Measurements from ENCODE around the gene SPOCK1. TPM values are rescaled to one million over a fixed set of nuclear protein-coding genes. Genes with fewer than 3 reads are reported as not detected.

Gene SPOCK1
- total and polyA plus RNA-seq, 3 donors from 2014 or later, result 63.8 to 111 (median 101) TPM

DNA sequence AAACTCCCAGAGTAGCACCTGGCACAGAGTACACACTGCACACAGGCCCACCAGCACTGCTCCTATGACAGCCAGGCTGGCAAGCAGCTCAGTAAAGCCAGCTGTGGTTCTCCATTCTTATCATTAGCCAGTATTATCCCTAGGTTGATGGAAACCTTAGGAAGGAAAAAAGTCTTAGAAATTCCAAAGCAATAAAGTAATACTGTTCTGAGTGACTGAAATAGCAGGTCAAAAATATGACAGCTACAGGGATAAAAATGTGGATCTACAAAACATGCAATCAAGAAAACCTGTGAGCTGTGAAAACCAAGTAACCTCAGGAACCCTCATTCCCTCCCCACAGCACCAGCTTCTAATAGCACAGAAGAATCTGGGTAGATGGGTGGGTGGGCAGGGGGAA, 403.5 kb downstream of the SPOCK1 start:
- Histone ChIP-seq H3K27me3 (no peaks in the 10 kb centered on the region), H3K27ac (no peak overlapping the region), H3K36me3 (ENCODE audit: low read depth, missing control alignments) (no peaks in the 10 kb centered on the region), H3K4me1 (no peaks in the 10 kb centered on the region), H3K9me3 (no peaks in the 10 kb centered on the region), H3K4me3 (no peak overlapping the region)
- intact Hi-C loops (cut with DNase I; ENCODE audit: low total_unique reads), result no loop called here
- TF ChIP-seq POLR2A (IDR thresholded peaks at IDR 0.05) (no peak), CTCF (IDR thresholded peaks at IDR 0.05) (no peak)
- DNase-seq, result no peak

- H3K9me3 ChIP-seq, result no peaks in the 10 kb centered on the region
- 90 to 92% methylated on average over 3 of the region's 3 CpGs for WGBS, 2 donors
- no peak overlapping the region for H3K4me3 ChIP-seq
- TF ChIP-seq POLR2A (IDR thresholded peaks at IDR 0.05), result no peak
- no peak for TF ChIP-seq CTCF (IDR thresholded peaks at IDR 0.05)
- DNase-seq, result no peak
- H3K27me3 ChIP-seq, result no peaks in the 10 kb centered on the region
- no peaks in the 10 kb centered on the region for H3K36me3 ChIP-seq (ENCODE audit: low read depth, missing control alignments)
- intact Hi-C loops (cut with DNase I; ENCODE audit: low total_unique reads), result no loop called here
- H3K27ac ChIP-seq, result no peak overlapping the region
- peaks cover 6% of the 10 kb centered on the region for H3K4me1 ChIP-seq
Measured at GRCh38 chr5:137092831-137093230, 406.3 kb downstream of the SPOCK1 start.

DNA sequence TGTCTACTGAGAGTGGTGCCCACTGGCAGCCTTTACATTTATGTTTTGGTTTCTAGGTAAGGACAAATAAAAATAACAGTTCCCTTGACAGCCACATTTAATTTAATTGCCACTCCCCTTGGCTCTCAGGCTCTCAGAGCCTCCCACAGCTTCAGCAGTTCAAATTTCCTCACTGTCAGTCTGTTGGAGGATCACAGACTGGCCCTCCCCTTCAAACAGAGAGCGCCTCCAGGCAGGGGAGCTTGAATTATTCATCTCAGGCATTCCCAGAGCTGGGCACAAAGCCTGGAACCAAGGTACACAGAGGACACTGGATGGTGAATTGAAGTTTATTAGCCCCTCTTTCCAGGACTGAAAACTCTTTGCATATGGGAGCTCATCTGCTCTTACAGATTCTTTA, 407.7 kb downstream of the SPOCK1 start:
- Histone ChIP-seq H3K9me3 (no peaks in the 10 kb centered on the region), H3K27me3 (no peaks in the 10 kb centered on the region), H3K27ac (no peak overlapping the region), H3K4me1 (peaks cover 6% of the 10 kb centered on the region), H3K4me3 (no peak overlapping the region), H3K36me3 (ENCODE audit: low read depth, missing control alignments) (no peaks in the 10 kb centered on the region)
- no peak for TF ChIP-seq CTCF (IDR thresholded peaks at IDR 0.05)
- TF ChIP-seq POLR2A (IDR thresholded peaks at IDR 0.05), result no peak
- WGBS, 2 donors, result 59 to 85% methylated on average over 1 of the region's 1 CpG
- intact Hi-C loops (cut with DNase I; ENCODE audit: low total_unique reads), result no loop called here
- no peak for DNase-seq

- no peak overlapping the region for H3K4me3 ChIP-seq
- peaks cover 6% of the 10 kb centered on the region for H3K4me1 ChIP-seq
- H3K36me3 ChIP-seq (ENCODE audit: low read depth, missing control alignments), result no peaks in the 10 kb centered on the region
- H3K27me3 ChIP-seq, result no peaks in the 10 kb centered on the region
- no peak overlapping the region for H3K27ac ChIP-seq
- TF ChIP-seq CTCF (IDR thresholded peaks at IDR 0.05), result no peak
- no peak for TF ChIP-seq POLR2A (IDR thresholded peaks at IDR 0.05)
- 62 to 91% methylated on average over 2 of the region's 2 CpGs for WGBS, 2 donors
- no peaks in the 10 kb centered on the region for H3K9me3 ChIP-seq
- DNase-seq, result no peak
- intact Hi-C loops (cut with DNase I; ENCODE audit: low total_unique reads), result no loop called here
Measured at GRCh38 chr5:137090721-137091120, 408.4 kb downstream of the SPOCK1 start.

DNA sequence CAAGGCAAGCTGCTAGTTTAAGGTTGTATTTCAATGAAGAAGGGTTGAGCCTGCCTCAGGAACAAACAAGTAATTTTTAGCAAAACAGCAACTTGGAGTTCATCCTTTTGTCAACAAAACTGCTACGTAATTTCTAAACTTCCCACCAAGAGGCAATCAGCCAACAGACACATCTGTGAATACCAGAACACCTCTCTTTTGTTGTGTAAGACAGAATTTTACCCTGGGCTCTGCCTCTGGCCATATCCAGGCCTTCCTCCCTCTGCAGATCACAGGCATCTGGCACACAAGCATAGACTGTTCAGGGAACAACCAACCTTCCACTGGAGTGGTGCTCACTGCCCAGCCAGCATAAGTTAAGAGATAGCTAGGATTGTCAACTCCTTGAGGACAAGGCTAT, 409.0 kb downstream of the SPOCK1 start:
- intact Hi-C loops (cut with DNase I; ENCODE audit: low total_unique reads), result no loop called here
- no peak for DNase-seq

More for the DNA sequence above, 409.0 kb downstream of the SPOCK1 start:
- Histone ChIP-seq H3K4me3 (no peak overlapping the region), H3K36me3 (ENCODE audit: low read depth, missing control alignments) (no peaks in the 10 kb centered on the region), H3K9me3 (no peaks in the 10 kb centered on the region), H3K27ac (no peak overlapping the region), H3K4me1 (peaks cover 6% of the 10 kb centered on the region), H3K27me3 (no peaks in the 10 kb centered on the region)
- WGBS, 2 donors, result 19 to 46% methylated on average over 1 of the region's 1 CpG
- TF ChIP-seq POLR2A (IDR thresholded peaks at IDR 0.05), result no peak
- no peak for TF ChIP-seq CTCF (IDR thresholded peaks at IDR 0.05)
